GM19099 (cell line): ENCODE measurements around the gene USF2.

Experiments used
- POLR2A ChIP-seq: IDR thresholded peaks from 3 replicates; pipeline ENCODE4 v1.6.1; 2011; ENCODE audit warnings: low read depth; ENCODE audit not compliant: insufficient read length; ENCODE audit errors: extremely low read depth

Gene USF2

DNA sequence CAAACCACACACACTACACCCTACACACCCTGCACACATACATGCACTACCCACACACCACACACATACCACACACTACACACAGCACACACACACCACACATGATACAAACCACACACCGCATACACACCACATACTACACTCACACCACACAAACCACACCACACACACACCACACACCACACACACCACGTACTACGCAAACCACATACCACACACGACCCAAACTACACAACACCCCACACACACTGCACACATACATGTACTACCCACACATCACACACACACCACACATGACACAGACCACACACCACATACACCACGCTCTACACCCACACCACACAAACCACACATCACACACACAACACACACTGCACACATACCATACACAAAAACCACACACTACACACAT, 29.8 kb downstream of the USF2 start:
- no peak for TF ChIP-seq POLR2A

GRCh38 chr19:35299523-35300338, 31.0 kb downstream of the USF2 start:
- TF ChIP-seq POLR2A: no peak

DNA sequence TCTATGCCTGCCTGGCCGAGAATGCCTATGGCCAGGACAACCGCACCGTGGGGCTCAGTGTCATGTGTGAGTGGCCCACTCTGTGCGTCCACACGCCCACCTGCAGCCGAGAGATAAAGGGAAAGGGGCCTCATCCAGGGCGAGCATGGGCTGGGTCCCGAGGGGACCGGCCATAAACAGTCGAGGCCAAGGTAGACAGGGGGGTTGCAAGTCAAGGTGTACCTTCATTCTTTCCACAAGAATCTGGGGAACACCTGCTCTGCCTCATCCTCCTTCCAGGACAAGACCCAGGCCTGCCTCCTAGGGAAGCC, 31.5 kb downstream of the USF2 start:
- no peak for TF ChIP-seq POLR2A

DNA sequence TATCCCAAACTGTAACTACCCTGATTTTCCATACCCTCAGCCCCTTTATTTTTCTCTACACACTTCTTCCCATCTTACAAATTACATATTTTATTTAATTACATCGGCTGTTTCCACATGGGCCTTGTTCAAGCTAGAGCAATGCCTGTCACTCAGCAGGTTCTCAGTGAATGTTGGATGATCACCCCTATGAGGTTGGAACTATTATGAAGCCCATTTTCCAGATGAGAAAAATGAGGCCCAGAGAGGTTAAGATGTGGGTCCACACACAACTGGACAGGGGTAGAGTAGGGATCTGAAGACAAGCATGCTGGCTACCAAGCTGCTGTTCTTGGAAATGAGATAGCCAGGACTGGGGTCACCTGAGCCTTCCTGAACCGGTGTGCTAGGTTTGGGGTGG, 33.2 kb downstream of the USF2 start:
- no peak for TF ChIP-seq POLR2A

DNA sequence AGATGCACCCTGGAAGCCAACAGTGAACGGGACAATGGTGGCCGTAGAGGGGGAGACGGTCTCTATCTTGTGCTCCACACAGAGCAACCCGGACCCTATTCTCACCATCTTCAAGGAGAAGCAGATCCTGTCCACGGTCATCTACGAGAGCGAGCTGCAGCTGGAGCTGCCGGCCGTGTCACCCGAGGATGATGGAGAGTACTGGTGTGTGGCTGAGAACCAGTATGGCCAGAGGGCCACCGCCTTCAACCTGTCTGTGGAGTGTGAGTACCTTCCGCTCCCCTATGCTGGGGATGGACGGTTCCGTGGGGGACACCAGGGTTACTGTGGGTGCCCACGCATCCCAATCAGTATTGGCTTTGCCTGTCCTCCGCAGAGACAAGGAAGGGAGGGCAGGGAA, 33.7 kb downstream of the USF2 start:
- no peak for TF ChIP-seq POLR2A

DNA sequence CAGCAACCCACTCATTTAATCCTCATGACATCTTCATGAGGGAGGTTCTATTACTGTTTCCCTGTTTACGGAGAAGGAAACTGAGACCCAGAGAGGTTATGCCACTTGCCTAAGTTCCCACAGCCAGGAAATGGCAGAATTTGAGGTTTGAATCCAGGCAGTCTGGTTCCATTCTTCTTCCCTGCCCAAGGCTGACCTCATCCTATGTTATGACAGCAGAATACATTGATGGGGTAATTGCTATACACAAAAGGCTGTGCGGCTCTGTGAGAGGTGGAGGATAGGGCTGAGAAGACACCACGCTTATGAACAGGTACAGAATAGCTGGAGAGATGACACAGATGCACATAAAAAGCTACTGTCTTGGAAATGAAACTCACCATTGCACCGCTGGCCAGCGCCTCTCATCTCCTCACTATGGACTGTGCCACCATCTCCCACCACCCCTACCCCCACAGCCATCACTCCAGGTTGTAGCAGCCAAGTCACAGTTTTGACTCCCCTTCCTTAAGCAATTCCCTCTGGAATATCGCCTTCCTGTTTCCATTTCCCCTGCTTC, 34.7 kb downstream of the USF2 start:
- TF ChIP-seq POLR2A: no peak

- TF ChIP-seq POLR2A: no peak
Observed at GRCh38 chr19:35304036-35304435, 35.3 kb downstream of the USF2 start.

- TF ChIP-seq POLR2A: no peak
Observed at GRCh38 chr19:35305181-35305580, 36.4 kb downstream of the USF2 start.

- TF ChIP-seq POLR2A: no peak
Observed at GRCh38 chr19:35306473-35307246, 37.9 kb downstream of the USF2 start.

GRCh38 chr19:35307931-35308330, 39.2 kb downstream of the USF2 start:
- TF ChIP-seq POLR2A: no peak

GRCh38 chr19:35308910-35309309, 40.1 kb downstream of the USF2 start:
- no peak for TF ChIP-seq POLR2A

- TF ChIP-seq POLR2A: no peak
Observed at GRCh38 chr19:35309481-35310279, 40.9 kb downstream of the USF2 start.

DNA sequence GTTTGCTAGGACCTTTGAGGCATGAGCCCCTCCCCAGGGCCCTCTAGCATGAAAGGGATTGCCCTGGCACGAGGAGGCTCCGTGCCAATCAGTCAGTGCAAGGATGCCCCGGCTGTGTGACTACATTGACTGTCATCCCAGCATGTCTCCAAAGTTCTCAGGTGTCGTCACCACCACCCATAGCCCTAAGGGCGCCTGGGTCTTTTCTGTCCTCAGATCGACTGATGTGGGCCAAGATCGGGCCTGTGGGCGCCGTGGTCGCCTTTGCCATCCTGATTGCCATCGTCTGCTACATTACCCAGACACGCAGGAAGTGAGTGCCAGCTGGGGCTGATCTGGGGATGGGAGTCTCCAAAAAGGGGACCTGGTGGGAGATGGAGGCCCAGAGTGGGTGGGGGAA, 41.6 kb downstream of the USF2 start:
- TF ChIP-seq POLR2A: no peak

- no peak for TF ChIP-seq POLR2A
Observed at GRCh38 chr19:35310811-35311465, 42.2 kb downstream of the USF2 start.
